Ishikawa (cell line): ENCODE measurements around the gene KIAA1671.

Experiments used
- CEBPB ChIP-seq: IDR thresholded peaks from 2 replicates; pipeline ENCODE4 v1.6.1; 2012
- CREB1 ChIP-seq: IDR thresholded peaks from 2 replicates; pipeline ENCODE4 v1.6.1; 2012; ENCODE audit warnings: low read depth
- EGR1 ChIP-seq: IDR thresholded peaks from 2 replicates; pipeline ENCODE4 v1.6.1; 2012
- EP300 ChIP-seq: IDR thresholded peaks from 2 replicates; pipeline ENCODE4 v1.6.1; 2012; ENCODE audit warnings: borderline replicate concordance
- FOXM1 ChIP-seq: IDR thresholded peaks from 2 replicates; pipeline ENCODE4 v1.6.1; 2012; ENCODE audit warnings: low read depth, borderline replicate concordance
- MAX ChIP-seq: IDR thresholded peaks from 2 replicates; pipeline ENCODE4 v1.6.1; 2012
- NFIC ChIP-seq: IDR thresholded peaks from 2 replicates; pipeline ENCODE4 v1.6.1; 2012
- RAD21 ChIP-seq: IDR thresholded peaks from 2 replicates; pipeline ENCODE4 v1.6.1; 2012; ENCODE audit warnings: low read depth
- REST ChIP-seq: IDR thresholded peaks from 2 replicates; pipeline ENCODE4 v1.6.1; 2012; ENCODE audit warnings: low read depth, mild to moderate bottlenecking
- TAF1 ChIP-seq: IDR thresholded peaks from 2 replicates; pipeline ENCODE4 v1.6.1; 2012; ENCODE audit warnings: low read depth, mild to moderate bottlenecking
- TCF12 ChIP-seq: IDR thresholded peaks from 2 replicates; pipeline ENCODE4 v1.6.1; 2012; ENCODE audit warnings: low read depth
- TEAD4 ChIP-seq: IDR thresholded peaks from 2 replicates; pipeline ENCODE4 v1.6.1; 2012
- YY1 ChIP-seq: IDR thresholded peaks from 2 replicates; pipeline ENCODE4 v1.6.1; 2012; ENCODE audit warnings: low read depth
- ZBTB7A ChIP-seq: IDR thresholded peaks from 2 replicates; pipeline ENCODE4 v1.6.1; 2012; ENCODE audit warnings: low read depth
- TF ChIP-seq, protein P1 (sequence below): IDR thresholded peaks from 2 replicates; pipeline ENCODE4 v1.6.1; 2012

The KIAA1671 gene

GRCh38 chr22:25167082-25167481 is 214.6 kb downstream of the KIAA1671 start:
- TF ChIP-seq MAX, result no peak
- TF ChIP-seq EP300, result no peak
- no peak for TF ChIP-seq CREB1
- TF ChIP-seq TCF12, result no peak
- TF ChIP-seq, protein P1, sequence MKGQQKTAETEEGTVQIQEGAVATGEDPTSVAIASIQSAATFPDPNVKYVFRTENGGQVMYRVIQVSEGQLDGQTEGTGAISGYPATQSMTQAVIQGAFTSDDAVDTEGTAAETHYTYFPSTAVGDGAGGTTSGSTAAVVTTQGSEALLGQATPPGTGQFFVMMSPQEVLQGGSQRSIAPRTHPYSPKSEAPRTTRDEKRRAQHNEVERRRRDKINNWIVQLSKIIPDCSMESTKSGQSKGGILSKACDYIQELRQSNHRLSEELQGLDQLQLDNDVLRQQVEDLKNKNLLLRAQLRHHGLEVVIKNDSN, result no peak
- no peak for TF ChIP-seq CEBPB
- no peak for TF ChIP-seq YY1
- TF ChIP-seq TEAD4, result no peak
- TF ChIP-seq EGR1, result no peak
- no peak for TF ChIP-seq TAF1

- no peak for TF ChIP-seq ZBTB7A
Measured at GRCh38 chr22:25167834-25168601, 215.5 kb downstream of the KIAA1671 start.

GRCh38 chr22:25169278-25170031 is 216.9 kb downstream of the KIAA1671 start:
- TF ChIP-seq CREB1 (no peak), YY1 (no peak), MAX (no peak), TAF1 (no peak), TCF12 (no peak), EGR1 (no peak), REST (no peak), RAD21 (no peak), CEBPB (no peak), EP300 (no peak)
- TF ChIP-seq, protein P1, result no peak

DNA sequence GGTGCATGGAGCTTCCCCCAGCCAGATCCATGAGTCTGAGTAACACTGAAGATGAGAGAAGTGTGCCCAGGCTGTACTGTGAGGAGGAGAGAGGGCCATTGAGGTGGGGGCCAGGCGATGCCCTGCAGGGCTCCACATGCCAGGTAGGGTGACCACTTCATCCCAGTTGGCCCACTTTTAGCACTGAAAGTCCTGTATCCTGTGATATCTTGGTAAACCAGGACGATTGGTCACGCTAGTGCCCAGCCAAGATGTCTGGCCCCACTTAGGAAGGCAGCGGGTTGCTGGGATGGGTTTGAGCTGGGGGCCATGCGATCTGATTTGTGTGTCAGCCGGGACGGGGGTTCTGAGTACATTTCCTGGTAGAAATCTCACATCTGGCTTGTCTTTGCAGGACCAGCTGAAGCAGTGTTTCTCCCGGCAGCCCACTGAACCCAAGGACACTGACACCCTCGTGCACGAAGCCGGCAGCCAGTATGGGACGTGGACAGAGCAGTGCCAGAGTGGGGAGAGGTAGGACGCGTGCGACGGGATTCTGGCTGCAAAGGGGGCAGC is 218.0 kb downstream of the KIAA1671 start:
- no peak for TF ChIP-seq EGR1
- TF ChIP-seq YY1, result no peak
- TF ChIP-seq, protein P1, result no peak
- TF ChIP-seq TEAD4, result no peak
- no peak for TF ChIP-seq ZBTB7A
- no peak for TF ChIP-seq REST
- TF ChIP-seq CEBPB, result no peak
- TF ChIP-seq TCF12, result no peak
- TF ChIP-seq EP300, result no peak
- no peak for TF ChIP-seq CREB1
- TF ChIP-seq FOXM1, result no peak
- no peak for TF ChIP-seq RAD21
- TF ChIP-seq NFIC, result no peak
- no peak for TF ChIP-seq MAX
- no peak for TF ChIP-seq TAF1

- peak; percentile 79 for TF ChIP-seq RAD21
- TF ChIP-seq EP300, result no peak
- no peak for TF ChIP-seq YY1
Measured at GRCh38 chr22:25172153-25172552, 219.6 kb downstream of the KIAA1671 start.
